Neural progenitor cell (in vitro differentiated cells): ENCODE results near the gene THAP11. TPM values are rescaled to one million over a fixed set of nuclear protein-coding genes. Genes with fewer than 3 reads are reported as not detected.
A peak's percentile ranks its signal among the peaks of the same experiment; 100 is the strongest.

Experiments
- DNase-seq: peaks from one replicate; pipeline ENCODE4 v3.0.0-alpha.2; 2016; ENCODE audit warnings: low spot score
- H2AFZ ChIP-seq: fragments of 200-600 bp; sonication (generic); replicated peaks from 2 replicates; pipeline ENCODE4 v1.6.1; 2016; ENCODE audit warnings: antibody characterized with exemption
- H3F3A ChIP-seq: fragments of 200-600 bp; sonication (generic); 2 replicates; pipeline ENCODE4 v1.6.1; 2016; ENCODE audit warnings: antibody characterized with exemption, low read depth
- H3K27ac ChIP-seq: fragments of 200-600 bp; sonication (generic); 2 replicates; pipeline ENCODE4 v1.5.1; 2016; ENCODE audit warnings: mild to moderate bottlenecking
- H3K27me3 ChIP-seq: fragments of 200-600 bp; sonication (generic); 2 replicates; pipeline ENCODE4 v1.6.1; 2016; ENCODE audit warnings: mild to moderate bottlenecking, moderate library complexity
- H3K36me3 ChIP-seq: fragments of 200-600 bp; sonication (generic); 2 replicates; pipeline ENCODE4 v1.5.1; 2016
- H3K4me1 ChIP-seq: fragments of 200-600 bp; sonication (generic); 2 replicates; pipeline ENCODE4 v1.6.1; 2016; ENCODE audit warnings: mixed run types
- H3K4me2 ChIP-seq: fragments of 200-600 bp; sonication (generic); 2 replicates; pipeline ENCODE4 v1.6.1; 2016
- H3K4me3 ChIP-seq: fragments of 200-600 bp; sonication (generic); 2 replicates; pipeline ENCODE4 v1.5.1; 2016
- H3K79me2 ChIP-seq: fragments of 200-600 bp; sonication (generic); 2 replicates; pipeline ENCODE4 v1.6.1; 2016; ENCODE audit warnings: low read depth
- H3K9ac ChIP-seq: fragments of 200-600 bp; sonication (generic); 2 replicates; pipeline ENCODE4 v1.6.1; 2016
- H3K9me3 ChIP-seq: fragments of 200-600 bp; sonication (generic); 2 replicates; pipeline ENCODE4 v1.5.1; 2016; ENCODE audit warnings: low read depth
- H4K20me1 ChIP-seq: fragments of 200-600 bp; sonication (generic); 2 replicates; pipeline ENCODE4 v1.6.1; 2016; ENCODE audit warnings: low read depth
- H3K27ac Mint-ChIP-seq: 3 replicates; pipeline ENCODE4 v1.8.0; 2021; ENCODE audit warnings: mixed read lengths
- H3K27me3 Mint-ChIP-seq: 2 replicates; pipeline ENCODE4 v1.8.0; 2022; ENCODE audit warnings: low read depth, mild to moderate bottlenecking, inconsistent platforms, moderate library complexity, mixed read lengths; ENCODE audit not compliant: insufficient read depth
- H3K36me3 Mint-ChIP-seq: 3 replicates; pipeline ENCODE4 v1.8.0; 2021; ENCODE audit warnings: mixed read lengths
- H3K4me1 Mint-ChIP-seq: 3 replicates; pipeline ENCODE4 v1.8.0; 2021; ENCODE audit warnings: mixed read lengths
- H3K4me3 Mint-ChIP-seq: 3 replicates; pipeline ENCODE4 v1.8.0; 2021; ENCODE audit warnings: mild to moderate bottlenecking, moderate library complexity, mixed read lengths
- H3K9me3 Mint-ChIP-seq: 3 replicates; pipeline ENCODE4 v1.8.0; 2020; ENCODE audit warnings: mixed read lengths
- EZH2 ChIP-seq: fragments of 200-600 bp; sonication (generic); IDR thresholded peaks from 2 replicates; pipeline ENCODE4 v1.6.1; 2017; ENCODE audit warnings: antibody characterized with exemption, mild to moderate bottlenecking, moderate library complexity
- EZH2phosphoT487 ChIP-seq: fragments of 200-600 bp; sonication (generic); IDR thresholded peaks from 2 replicates; pipeline ENCODE4 v1.6.1; 2017; ENCODE audit warnings: antibody characterized with exemption
- total RNA-seq: library from RNA; depleted of rRNA; stranded (reverse); fragments of >200 nt; gene quantifications from 2 replicates; pipeline ENCODE4 v1.2.3, GENCODE V29; 2015; ENCODE audit warnings: low replicate concordance
- TF ChIP-seq, protein P1 (sequence below): fragments of 200-600 bp; sonication (generic); IDR thresholded peaks from 2 replicates; pipeline ENCODE4 v1.5.1; 2017; ENCODE audit warnings: antibody characterized with exemption, mild to moderate bottlenecking

The THAP11 gene
- total RNA-seq, 1 donor from 2014 or later = 27.3 TPM

DNA sequence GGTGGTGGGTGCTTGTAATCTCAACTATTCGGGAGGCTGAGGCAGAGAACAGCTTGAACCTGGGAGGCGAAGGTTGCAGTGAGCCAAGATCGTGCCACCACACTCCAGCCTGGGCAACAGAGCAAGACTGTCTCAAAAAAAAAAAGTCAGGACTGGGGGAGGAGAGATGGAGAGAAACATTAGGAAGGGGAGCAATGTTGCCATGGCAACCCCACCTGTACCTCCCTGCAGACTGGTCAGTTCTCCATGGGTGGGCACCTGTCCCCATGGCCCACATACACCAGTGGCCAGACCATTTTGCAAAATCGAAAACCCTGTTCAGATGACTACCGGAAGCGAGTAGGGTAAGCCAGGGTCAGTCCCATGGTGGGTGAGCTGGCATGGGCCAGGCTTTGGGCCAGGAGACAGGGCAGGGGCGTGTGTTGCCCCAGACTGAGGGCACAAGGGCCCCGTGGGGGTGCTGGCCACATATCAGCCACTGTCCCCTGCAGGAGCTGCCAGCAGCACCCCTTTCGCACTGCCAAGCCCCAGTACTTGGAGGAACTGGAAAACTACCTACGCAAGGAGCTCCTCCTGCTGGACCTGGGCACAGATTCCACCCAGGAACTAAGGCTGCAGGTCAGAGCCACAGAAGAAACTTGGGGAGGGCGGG, 21.4 kb upstream of the THAP11 start:
- no peaks in the 10 kb centered on the region for H3K9me3 Mint-ChIP-seq
- H3K36me3 Mint-ChIP-seq = peaks cover 5% of the 10 kb centered on the region
- H3K27me3 ChIP-seq = no peaks in the 10 kb centered on the region
- H3K79me2 ChIP-seq = no peaks in the 10 kb centered on the region
- TF ChIP-seq EZH2 = no peak
- TF ChIP-seq, protein P1, sequence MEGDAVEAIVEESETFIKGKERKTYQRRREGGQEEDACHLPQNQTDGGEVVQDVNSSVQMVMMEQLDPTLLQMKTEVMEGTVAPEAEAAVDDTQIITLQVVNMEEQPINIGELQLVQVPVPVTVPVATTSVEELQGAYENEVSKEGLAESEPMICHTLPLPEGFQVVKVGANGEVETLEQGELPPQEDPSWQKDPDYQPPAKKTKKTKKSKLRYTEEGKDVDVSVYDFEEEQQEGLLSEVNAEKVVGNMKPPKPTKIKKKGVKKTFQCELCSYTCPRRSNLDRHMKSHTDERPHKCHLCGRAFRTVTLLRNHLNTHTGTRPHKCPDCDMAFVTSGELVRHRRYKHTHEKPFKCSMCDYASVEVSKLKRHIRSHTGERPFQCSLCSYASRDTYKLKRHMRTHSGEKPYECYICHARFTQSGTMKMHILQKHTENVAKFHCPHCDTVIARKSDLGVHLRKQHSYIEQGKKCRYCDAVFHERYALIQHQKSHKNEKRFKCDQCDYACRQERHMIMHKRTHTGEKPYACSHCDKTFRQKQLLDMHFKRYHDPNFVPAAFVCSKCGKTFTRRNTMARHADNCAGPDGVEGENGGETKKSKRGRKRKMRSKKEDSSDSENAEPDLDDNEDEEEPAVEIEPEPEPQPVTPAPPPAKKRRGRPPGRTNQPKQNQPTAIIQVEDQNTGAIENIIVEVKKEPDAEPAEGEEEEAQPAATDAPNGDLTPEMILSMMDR = no peak
- no peak for TF ChIP-seq EZH2phosphoT487
- peaks cover 7% of the 10 kb centered on the region for H3K4me1 ChIP-seq
- H4K20me1 ChIP-seq = no peaks in the 10 kb centered on the region
- no peak for DNase-seq
- peaks cover 4% of the 10 kb centered on the region for H3K27me3 Mint-ChIP-seq
- H3K4me3 Mint-ChIP-seq = no peak overlapping the region
- no peaks in the 10 kb centered on the region for H3F3A ChIP-seq
- peaks cover 2% of the 10 kb centered on the region for H3K4me1 Mint-ChIP-seq
- H3K36me3 ChIP-seq = no peaks in the 10 kb centered on the region
- H3K9ac ChIP-seq = no peak overlapping the region
- no peaks in the 10 kb centered on the region for H3K9me3 ChIP-seq
- H3K4me2 ChIP-seq = no peak overlapping the region
- H3K4me3 ChIP-seq = no peak overlapping the region
- no peak overlapping the region for H3K27ac ChIP-seq
- no peak overlapping the region for H2AFZ ChIP-seq
- H3K27ac Mint-ChIP-seq = no peak overlapping the region

DNA sequence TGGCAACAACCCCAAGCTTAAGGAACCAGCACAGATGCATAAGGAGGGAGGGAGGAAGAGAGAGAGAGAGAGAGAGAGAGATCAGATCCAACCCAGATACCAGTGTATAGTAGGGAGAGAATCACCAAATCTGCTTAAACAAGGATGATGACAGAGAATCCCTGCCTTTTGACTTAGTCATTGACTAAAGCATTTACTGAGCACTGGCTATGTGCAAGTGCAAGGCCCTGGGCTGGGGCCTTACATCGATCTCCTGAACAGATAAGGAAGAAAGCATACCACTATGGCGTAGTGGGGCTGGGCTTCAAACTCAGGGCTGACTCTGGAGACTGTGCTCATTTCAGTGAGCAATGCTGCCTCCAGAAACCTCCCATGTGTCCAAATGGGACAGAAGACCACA, 19.6 kb upstream of the THAP11 start:
- H2AFZ ChIP-seq = no peak overlapping the region
- no peak overlapping the region for H3K9ac ChIP-seq
- no peak overlapping the region for H3K4me3 Mint-ChIP-seq
- H3K36me3 Mint-ChIP-seq = peaks cover 9% of the 10 kb centered on the region
- no peaks in the 10 kb centered on the region for H4K20me1 ChIP-seq
- no peak overlapping the region for H3K4me2 ChIP-seq
- H3K27ac ChIP-seq = no peak overlapping the region
- H3K27ac Mint-ChIP-seq = no peak overlapping the region
- no peaks in the 10 kb centered on the region for H3K9me3 Mint-ChIP-seq
- H3K4me1 ChIP-seq = peaks cover 7% of the 10 kb centered on the region
- no peak for DNase-seq
- no peaks in the 10 kb centered on the region for H3F3A ChIP-seq
- no peaks in the 10 kb centered on the region for H3K9me3 ChIP-seq
- no peak overlapping the region for H3K4me3 ChIP-seq
- TF ChIP-seq, protein P1 = no peak
- TF ChIP-seq EZH2 = no peak
- no peak for TF ChIP-seq EZH2phosphoT487
- H3K79me2 ChIP-seq = no peaks in the 10 kb centered on the region
- no peaks in the 10 kb centered on the region for H3K4me1 Mint-ChIP-seq
- H3K36me3 ChIP-seq = no peaks in the 10 kb centered on the region
- H3K27me3 ChIP-seq = no peaks in the 10 kb centered on the region
- H3K27me3 Mint-ChIP-seq = peaks cover 2% of the 10 kb centered on the region

DNA sequence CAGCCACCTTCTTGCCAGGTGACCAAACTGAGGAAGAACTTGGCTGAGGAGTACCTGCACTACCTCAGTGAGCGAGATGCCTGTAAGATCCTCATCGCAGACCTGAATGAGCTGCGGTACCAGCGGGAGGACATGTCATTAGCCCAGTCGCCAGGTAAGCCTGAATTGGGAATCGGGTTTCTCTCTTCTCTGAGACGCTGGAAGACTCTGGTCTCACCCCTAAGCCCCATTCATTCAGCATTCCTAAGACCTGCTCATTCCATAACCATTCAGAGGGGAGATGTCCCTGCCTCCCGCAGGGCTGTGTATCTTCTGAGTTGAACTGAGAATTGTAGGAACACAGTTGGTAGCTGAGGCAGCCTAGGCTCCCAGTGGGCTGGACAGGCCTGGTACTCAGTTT, 17.0 kb upstream of the THAP11 start:
- Histone ChIP-seq H3K4me1 (peaks cover 7% of the 10 kb centered on the region), H3K27ac (peak overlapping the region; percentile 13), H3F3A (no peaks in the 10 kb centered on the region), H4K20me1 (no peaks in the 10 kb centered on the region), H3K4me3 (no peak overlapping the region), H3K9me3 (no peaks in the 10 kb centered on the region), H3K9ac (no peak overlapping the region), H3K4me2 (peak overlapping the region; percentile 18), H3K36me3 (no peaks in the 10 kb centered on the region), H3K27me3 (no peaks in the 10 kb centered on the region), H3K79me2 (no peaks in the 10 kb centered on the region), H2AFZ (no peak overlapping the region)
- H3K27me3 Mint-ChIP-seq = peaks cover 2% of the 10 kb centered on the region
- no peak overlapping the region for H3K4me3 Mint-ChIP-seq
- TF ChIP-seq EZH2phosphoT487 (no peak), EZH2 (no peak)
- TF ChIP-seq, protein P1 = no peak
- DNase-seq = peak; percentile 32
- H3K36me3 Mint-ChIP-seq = peaks cover 9% of the 10 kb centered on the region
- no peaks in the 10 kb centered on the region for H3K4me1 Mint-ChIP-seq
- no peak overlapping the region for H3K27ac Mint-ChIP-seq
- H3K9me3 Mint-ChIP-seq = no peaks in the 10 kb centered on the region
